Renal pelvis (tissue), 4 donors: Measurements from ENCODE around the gene FOXO1. TPM values are rescaled to one million over a fixed set of nuclear protein-coding genes. Genes with fewer than 3 reads are reported as not detected.

Experiments
- DNase-seq: peaks from one replicate; pipeline ENCODE4 v3.0.0-alpha.2; 2013
- polyA plus RNA-seq, 3 donors: library from polyadenylated mRNA; unstranded; fragments of 120-200 nt; gene quantifications; one replicate each; pipeline ENCODE4 v1.2.1, GENCODE V29; 2013; ENCODE audit not compliant: insufficient read length in 3 of 3

Gene FOXO1
- polyA plus RNA-seq, 3 donors = 12.9 to 14.0 (median 14.0) TPM

- DNase-seq = no peak
These were observed 80.5 kb downstream of the FOXO1 start for GRCh38 chr13:40585911-40586471.

- no peak for DNase-seq
These were observed 82.7 kb downstream of the FOXO1 start for GRCh38 chr13:40583738-40584137.

GRCh38 chr13:40582531-40582930 lies 83.9 kb downstream of the FOXO1 start:
- no peak for DNase-seq

GRCh38 chr13:40581277-40581579 lies 85.2 kb downstream of the FOXO1 start:
- no peak for DNase-seq

GRCh38 chr13:40580566-40581276 lies 85.7 kb downstream of the FOXO1 start:
- DNase-seq = no peak

- DNase-seq = no peak
These were observed 86.9 kb downstream of the FOXO1 start for GRCh38 chr13:40579535-40579934.

GRCh38 chr13:40578055-40578454 lies 88.4 kb downstream of the FOXO1 start:
- DNase-seq = peak; percentile 57

- DNase-seq = no peak
These were observed 90.1 kb downstream of the FOXO1 start for GRCh38 chr13:40576369-40576768.

GRCh38 chr13:40572961-40573360 lies 93.5 kb downstream of the FOXO1 start:
- no peak for DNase-seq

- DNase-seq = no peak
These were observed 95.0 kb downstream of the FOXO1 start for GRCh38 chr13:40571338-40571963.

GRCh38 chr13:40570930-40571329 lies 95.5 kb downstream of the FOXO1 start:
- DNase-seq = no peak

GRCh38 chr13:40569024-40569350 lies 97.5 kb downstream of the FOXO1 start:
- no peak for DNase-seq

- no peak for DNase-seq
These were observed 98.0 kb downstream of the FOXO1 start for GRCh38 chr13:40568246-40569023.

- no peak for DNase-seq
These were observed 99.6 kb downstream of the FOXO1 start for GRCh38 chr13:40566811-40567210.

GRCh38 chr13:40565282-40566148 lies 100.9 kb downstream of the FOXO1 start:
- no peak for DNase-seq

GRCh38 chr13:40564342-40565001 lies 102.0 kb downstream of the FOXO1 start:
- no peak for DNase-seq

GRCh38 chr13:40563350-40564125 lies 102.9 kb downstream of the FOXO1 start:
- no peak for DNase-seq

- DNase-seq = no peak
These were observed 103.5 kb downstream of the FOXO1 start for GRCh38 chr13:40562975-40563349.

- no peak for DNase-seq
These were observed 106.5 kb downstream of the FOXO1 start for GRCh38 chr13:40559915-40560314.

- no peak for DNase-seq
These were observed 107.8 kb downstream of the FOXO1 start for GRCh38 chr13:40558656-40559055.

- no peak for DNase-seq
These were observed 110.0 kb downstream of the FOXO1 start for GRCh38 chr13:40556453-40556852.
